ENCODE results near the gene DDX41. TPM values are rescaled to one million over a fixed set of nuclear protein-coding genes. Genes with fewer than 3 reads are reported as not detected.

The DDX41 gene
- polyA plus RNA-seq, 3 donors = 44.9 to 178 (median 70.3) TPM

- no peak overlapping the region for H3K4me3 Mint-ChIP-seq
- H3K27ac Mint-ChIP-seq = peak overlapping the region in 6 of 7 donors; percentile 32 to 78 (median 62)
- no CpG with 5 or more reads among the region's 1 CpG for whole genome bisulfite sequencing (ENCODE audit: insufficient coverage)
- H3K27me3 Mint-ChIP-seq (ENCODE audit: low read depth in 3 of 3) = peaks cover 0 to 1% (median 0%) of the 10 kb centered on the region in 3 donors
- peaks cover 57% of the 10 kb centered on the region for H3K4me1 Mint-ChIP-seq
- H3K36me3 Mint-ChIP-seq = peaks cover 28 to 43% of the 10 kb centered on the region in 2 donors
- Histone ChIP-seq H4K20me1 (ENCODE audit: insufficient read depth, low read length) (peaks cover 87% of the 10 kb centered on the region), H3K27ac (ENCODE audit: low read depth in 1 of 2, low read length in 2 of 2) (peak overlapping the region in 1 of 2 donors; percentile 62), H3K36me3 (replicated peaks in 1 of 2; ENCODE audit: control insufficient read depth in 1 of 2, insufficient read depth in 2 of 2, low read length in 2 of 2) (peaks cover 0 to 36% of the 10 kb centered on the region in 2 donors), H2AFZ (ENCODE audit: insufficient read depth, low read depth, low read length, poor library complexity, severe bottlenecking) (no peak overlapping the region), H3K9ac (ENCODE audit: insufficient read depth, low read length, poor library complexity, severe bottlenecking) (no peak overlapping the region), H3K4me3 (replicated peaks in 1 of 3; ENCODE audit: low read depth in 2 of 3, low read length in 3 of 3) (no peak overlapping the region), H3K4me1 (ENCODE audit: control insufficient read depth in 1 of 2, insufficient read depth in 2 of 2, low read length in 2 of 2) (peaks cover 45 to 54% of the 10 kb centered on the region in 2 donors), H3K27me3 (ENCODE audit: control insufficient read depth in 2 of 2, insufficient read depth in 2 of 2, low read length in 2 of 2) (no peaks in the 10 kb centered on the region), H3K4me2 (replicated peaks; ENCODE audit: extremely low read depth, low read length, poor library complexity, severe bottlenecking) (no peak overlapping the region), H3K9me3 (replicated peaks in 1 of 2; ENCODE audit: control insufficient read depth in 1 of 2, insufficient read depth in 1 of 2, low read length in 2 of 2) (no peaks in the 10 kb centered on the region), H3K79me2 (ENCODE audit: insufficient read depth, low read length) (peaks cover 82% of the 10 kb centered on the region)
- TF ChIP-seq CTCF (IDR thresholded peaks at IDR 0.05) = no peak
- H3K9me3 Mint-ChIP-seq = no peaks in the 10 kb centered on the region
- intact Hi-C loops (cut with micrococcal nuclease) = loop anchor here in 1 of 2 donors (10.0 kb wide), 1 partner anchor 54 kb away; the partner anchor contains the start of gene PDLIM7
- DNase-seq = no peak
Observed at GRCh38 chr5:177548495-177548894, 31.7 kb upstream of the DDX41 start.

GRCh38 chr5:177547736-177548135 is 31.0 kb upstream of the DDX41 start:
- peak overlapping the region in 6 of 7 donors; percentile 8 to 66 (median 56) for H3K27ac Mint-ChIP-seq
- Histone ChIP-seq H3K36me3 (replicated peaks in 1 of 2; ENCODE audit: control insufficient read depth in 1 of 2, insufficient read depth in 2 of 2, low read length in 2 of 2) (peaks cover 0 to 39% of the 10 kb centered on the region in 2 donors), H3K9ac (ENCODE audit: insufficient read depth, low read length, poor library complexity, severe bottlenecking) (no peak overlapping the region), H2AFZ (ENCODE audit: insufficient read depth, low read depth, low read length, poor library complexity, severe bottlenecking) (no peak overlapping the region), H3K9me3 (replicated peaks in 1 of 2; ENCODE audit: control insufficient read depth in 1 of 2, insufficient read depth in 1 of 2, low read length in 2 of 2) (no peaks in the 10 kb centered on the region), H3K4me2 (replicated peaks; ENCODE audit: extremely low read depth, low read length, poor library complexity, severe bottlenecking) (no peak overlapping the region), H3K79me2 (ENCODE audit: insufficient read depth, low read length) (peaks cover 82% of the 10 kb centered on the region), H3K4me3 (replicated peaks in 1 of 3; ENCODE audit: low read depth in 2 of 3, low read length in 3 of 3) (no peak overlapping the region), H4K20me1 (ENCODE audit: insufficient read depth, low read length) (peaks cover 87% of the 10 kb centered on the region), H3K27ac (ENCODE audit: low read depth in 1 of 2, low read length in 2 of 2) (peak overlapping the region in 1 of 2 donors; percentile 62), H3K27me3 (ENCODE audit: control insufficient read depth in 2 of 2, insufficient read depth in 2 of 2, low read length in 2 of 2) (no peaks in the 10 kb centered on the region), H3K4me1 (ENCODE audit: control insufficient read depth in 1 of 2, insufficient read depth in 2 of 2, low read length in 2 of 2) (peaks cover 37 to 47% of the 10 kb centered on the region in 2 donors)
- TF ChIP-seq CTCF (IDR thresholded peaks at IDR 0.05) = no peak
- intact Hi-C loops (cut with micrococcal nuclease) = loop anchor here in 1 of 2 donors (10.0 kb wide), 1 partner anchor 53 kb away; the partner anchor contains the start of gene PDLIM7
- H3K27me3 Mint-ChIP-seq (ENCODE audit: low read depth in 3 of 3) = peaks cover 0 to 1% (median 0%) of the 10 kb centered on the region in 3 donors
- H3K36me3 Mint-ChIP-seq = peaks cover 30 to 44% of the 10 kb centered on the region in 2 donors
- DNase-seq = no peak
- H3K9me3 Mint-ChIP-seq = no peaks in the 10 kb centered on the region
- H3K4me3 Mint-ChIP-seq = no peak overlapping the region
- WGBS (ENCODE audit: insufficient coverage) = 44% methylated on average over 2 of the region's 3 CpGs
- H3K4me1 Mint-ChIP-seq = peaks cover 49% of the 10 kb centered on the region

Data from CD14-positive monocyte (primary cell).